ENCODE measurements around the gene CAMKK1.

The CAMKK1 gene

GRCh38 chr17:3893003-3893719 lies at the start of gene CAMKK1:
TSS of gene CAMKK1 (minus strand) at chr17:3893053. CDS start at chr17:3885687, 7,366 bp downstream.
- peak within 1 kb of the TSS; percentile 88 for H3K27ac ChIP-seq
- no peak for TF ChIP-seq CTCF (conservative IDR thresholded peaks at IDR 0.05)

- no peak overlapping the region for H3K27ac ChIP-seq
- TF ChIP-seq CTCF (conservative IDR thresholded peaks at IDR 0.05) = no peak
These were observed 48.3 kb upstream of the CAMKK1 start for GRCh38 chr17:3940965-3941698.

GRCh38 chr17:3937359-3937758 lies 44.5 kb upstream of the CAMKK1 start:
- TF ChIP-seq CTCF (conservative IDR thresholded peaks at IDR 0.05) = no peak

GRCh38 chr17:3935825-3936355 lies 43.0 kb upstream of the CAMKK1 start:
- H3K27ac ChIP-seq = peak overlapping the region; percentile 37; the same call in 1 of the 2 replicates
- TF ChIP-seq CTCF (conservative IDR thresholded peaks at IDR 0.05) = no peak

More at GRCh38 chr17:3937359-3937758, 44.5 kb upstream of the CAMKK1 start:
- H3K27ac ChIP-seq = no peak overlapping the region

GRCh38 chr17:3935140-3935542 lies 42.3 kb upstream of the CAMKK1 start:
- peak overlapping the region; percentile 37; the same call in 1 of the 2 replicates for H3K27ac ChIP-seq
- peak; percentile 95 for TF ChIP-seq CTCF (conservative IDR thresholded peaks at IDR 0.05)

GRCh38 chr17:3929764-3930163 lies 36.9 kb upstream of the CAMKK1 start:
- no peak for TF ChIP-seq CTCF (conservative IDR thresholded peaks at IDR 0.05)
- no peak overlapping the region for H3K27ac ChIP-seq

- no peak for TF ChIP-seq CTCF (conservative IDR thresholded peaks at IDR 0.05)
- no peak overlapping the region for H3K27ac ChIP-seq
These were observed 36.3 kb upstream of the CAMKK1 start for GRCh38 chr17:3929181-3929580.
